GM18909 (cell line): ENCODE data around the gene FOXP1.
A peak's percentile ranks its signal among the peaks of the same experiment; 100 is the strongest.
"Not testable (repeated sequence)": the region's sequence is repeated elsewhere in the genome, so short reads cannot be mapped to it uniquely, and the experiment has no call there.

Experiments used
- ATAC-seq: cut with Tn5 transposase; IDR thresholded peaks from one replicate; pipeline ENCODE4 v1.9.1; 2021; ENCODE audit warnings: mild to moderate bottlenecking; ENCODE audit not compliant: unreplicated experiment, poor library complexity

The FOXP1 gene

DNA sequence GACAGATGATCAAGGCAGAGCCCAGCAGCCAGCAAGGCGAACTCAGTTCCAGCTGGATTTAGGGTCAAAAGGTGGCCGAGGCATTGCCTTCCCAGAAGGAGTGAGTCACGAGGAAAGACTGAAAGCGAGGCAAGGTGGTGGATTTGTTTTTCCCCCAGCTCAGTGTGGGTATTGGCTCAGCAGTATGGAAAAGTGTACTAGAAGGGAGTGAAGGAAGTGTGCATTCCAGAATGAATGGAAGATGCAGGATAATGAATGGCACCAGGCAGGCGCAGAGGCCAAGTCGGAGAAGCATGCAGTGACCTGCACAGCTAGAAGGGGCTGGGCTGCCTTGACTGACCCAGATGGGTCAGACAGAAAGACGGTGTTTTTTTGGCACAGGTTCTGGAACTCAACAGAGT is 46.3 kb downstream of the FOXP1 start:
- ATAC-seq: no peak

- ATAC-seq: no peak
Observed at GRCh38 chr3:71536376-71536965, 47.1 kb downstream of the FOXP1 start.

DNA sequence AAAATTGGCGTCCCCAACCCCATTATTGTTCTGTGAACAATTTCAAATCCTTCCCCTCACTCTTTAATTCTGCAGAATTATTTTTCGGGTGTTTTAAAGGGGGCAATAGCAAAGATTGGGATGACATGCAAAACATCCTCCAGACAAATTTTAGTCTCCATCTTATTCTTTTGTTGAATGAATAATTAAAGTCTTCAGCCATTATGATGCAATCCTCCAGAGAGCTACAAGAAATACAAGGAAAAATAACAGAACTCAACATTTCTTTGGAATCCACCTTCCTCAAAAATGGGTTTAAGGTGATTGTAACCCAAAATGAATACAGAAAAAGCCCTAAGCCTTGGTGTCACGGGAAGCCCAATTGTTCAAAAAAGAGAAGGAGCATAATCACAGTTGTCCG is 49.9 kb downstream of the FOXP1 start:
- ATAC-seq: no peak

GRCh38 chr3:71532639-71533395 is 50.7 kb downstream of the FOXP1 start:
- no peak for ATAC-seq

DNA sequence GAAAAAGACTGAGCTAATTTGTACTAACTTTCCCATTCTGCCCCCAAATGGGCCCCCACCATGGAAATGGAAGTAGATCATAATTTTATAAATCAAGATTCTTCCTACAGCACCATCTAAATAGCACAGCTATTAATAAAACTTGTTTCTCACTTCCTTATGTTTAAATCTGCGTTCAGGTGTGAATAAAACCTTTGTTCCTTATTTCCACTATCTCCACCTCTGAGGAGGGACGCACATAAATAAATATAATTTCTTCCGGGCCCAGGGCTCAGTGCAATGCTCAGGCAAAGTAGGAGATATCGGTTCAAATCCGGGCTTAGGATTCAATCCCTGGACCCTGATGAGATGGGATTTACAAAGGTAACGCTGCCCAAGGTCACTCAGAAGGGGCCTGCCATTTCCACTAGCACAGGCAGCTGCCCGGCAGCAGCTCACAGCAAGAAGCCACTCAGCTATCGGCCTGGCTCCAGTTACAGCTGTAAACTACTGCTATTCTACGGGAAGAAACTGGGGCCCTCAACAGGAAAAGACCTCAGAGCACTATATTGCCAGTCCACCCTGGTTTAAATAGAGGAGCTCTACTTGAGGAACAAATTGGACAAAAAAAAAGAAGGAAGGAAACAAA is 52.5 kb downstream of the FOXP1 start:
- no peak for ATAC-seq

DNA sequence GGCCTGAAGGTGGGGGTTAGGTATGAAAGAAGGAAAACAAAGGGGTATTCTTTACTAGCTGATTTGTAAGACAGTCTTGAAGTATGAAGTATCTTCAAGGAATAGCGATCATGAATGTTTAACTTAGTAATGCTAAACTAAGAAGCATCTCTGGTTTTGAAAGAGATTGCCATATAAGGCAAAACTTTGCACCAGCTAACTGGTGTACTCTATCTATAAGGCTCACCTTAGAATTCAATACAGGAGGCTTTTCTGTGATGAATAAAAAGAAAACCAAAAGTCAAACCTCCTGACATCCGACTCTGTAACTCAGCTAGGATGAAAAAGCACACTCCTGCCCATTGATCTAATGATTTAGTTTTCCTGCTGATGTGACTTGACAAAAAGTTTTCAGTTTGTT is 54.7 kb downstream of the FOXP1 start:
- peak; percentile 82 for ATAC-seq

- ATAC-seq: not testable (repeated sequence)
Observed at GRCh38 chr3:71526448-71526847, 57.1 kb downstream of the FOXP1 start.

DNA sequence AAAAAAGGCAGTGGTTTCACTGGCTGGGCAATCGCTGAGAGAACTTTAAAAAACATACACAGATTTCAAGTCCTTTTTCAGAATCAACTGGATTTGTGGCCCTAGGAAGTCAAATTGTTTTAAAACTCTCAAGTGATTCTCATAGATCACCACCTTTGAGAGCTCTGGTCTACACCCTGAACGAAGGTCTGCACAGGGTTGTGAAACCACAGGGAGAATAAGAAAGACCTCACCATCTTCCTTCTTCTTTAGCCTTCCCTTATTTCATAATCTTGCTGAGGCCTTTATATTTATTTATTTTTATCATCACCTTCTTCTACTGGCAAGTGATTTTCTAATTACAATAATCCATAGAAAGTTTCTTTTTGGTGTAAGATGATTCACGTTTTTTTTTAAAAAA is 58.1 kb downstream of the FOXP1 start:
- no peak for ATAC-seq

DNA sequence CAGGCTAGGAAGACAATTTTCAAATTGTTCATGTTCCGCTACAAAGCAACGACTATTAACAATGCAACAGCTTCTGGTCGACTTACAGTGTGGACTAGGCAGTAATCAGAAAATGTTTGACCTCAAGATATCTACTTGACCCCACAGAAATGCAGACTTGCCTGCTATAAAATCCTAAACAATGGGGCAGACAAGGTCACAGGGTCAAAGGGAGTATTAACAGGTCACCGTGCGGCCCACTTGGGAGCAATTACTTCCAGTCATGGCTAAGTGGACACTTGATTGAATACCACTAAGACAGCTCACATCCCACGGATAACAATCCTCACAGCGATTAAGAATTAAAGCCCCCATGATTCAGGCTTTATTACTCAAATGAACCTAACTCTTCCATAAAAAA is 58.9 kb downstream of the FOXP1 start:
- no peak for ATAC-seq

DNA sequence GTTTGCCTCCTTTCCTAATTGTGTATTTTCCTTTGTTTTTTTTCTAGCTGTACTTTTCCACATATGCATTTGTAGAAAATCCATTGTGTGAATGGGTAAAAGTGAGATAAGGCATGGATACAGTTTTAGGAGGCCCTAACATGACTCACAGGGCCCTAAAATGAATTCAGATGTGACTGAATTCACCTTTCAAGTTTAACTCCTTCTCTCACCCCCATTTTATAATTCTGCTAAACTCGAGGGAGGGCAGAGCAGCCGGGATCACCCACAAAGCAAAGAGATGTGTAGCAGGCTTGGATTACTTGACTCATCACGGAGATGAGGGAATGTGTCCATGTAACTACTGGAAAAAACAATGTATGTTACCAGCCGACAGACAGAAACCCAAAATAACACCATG is 59.9 kb downstream of the FOXP1 start:
- ATAC-seq: no peak

DNA sequence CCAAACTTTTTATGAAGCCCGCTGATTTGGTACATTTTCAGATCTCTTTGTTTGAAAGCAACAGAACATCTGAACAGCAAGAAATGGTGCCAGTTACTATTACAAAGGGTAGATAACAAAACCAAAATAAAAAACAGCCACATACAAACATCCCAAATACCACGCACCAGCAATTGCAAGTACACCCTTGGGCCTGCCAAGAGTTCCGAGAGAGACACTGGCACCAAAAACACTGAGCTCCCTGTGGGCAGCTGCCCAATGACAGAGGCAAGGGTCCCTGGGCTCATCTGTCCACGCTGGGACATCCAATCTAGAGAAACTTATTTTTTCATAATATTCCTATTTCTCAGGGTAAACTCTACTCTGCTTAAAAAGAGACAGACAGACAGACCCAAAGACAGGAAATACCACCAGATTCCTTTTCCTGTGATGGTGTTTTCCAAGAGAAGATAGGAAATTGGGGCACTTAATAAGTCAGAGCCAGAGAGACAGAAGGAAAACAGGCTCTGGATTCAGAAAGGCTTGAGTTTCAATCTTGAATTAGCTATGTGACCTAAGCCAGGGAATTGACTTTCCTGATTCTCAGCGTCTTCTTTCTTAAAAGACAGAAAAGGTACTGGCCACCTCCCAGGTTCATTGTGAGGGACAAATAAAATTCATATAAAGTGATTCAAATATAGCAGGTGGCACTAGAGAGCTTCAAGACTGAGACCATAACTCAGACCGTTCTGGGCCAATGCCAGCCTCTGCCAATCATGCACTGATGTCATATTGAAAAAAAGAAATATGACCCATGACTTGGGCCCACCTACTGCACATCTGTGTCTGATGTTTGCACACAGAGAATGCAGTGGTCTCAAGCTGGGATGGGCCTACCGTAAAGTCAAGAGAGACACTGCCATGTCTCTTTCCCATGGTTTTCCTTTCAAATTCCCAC is 61.3 kb downstream of the FOXP1 start:
- no peak for ATAC-seq

DNA sequence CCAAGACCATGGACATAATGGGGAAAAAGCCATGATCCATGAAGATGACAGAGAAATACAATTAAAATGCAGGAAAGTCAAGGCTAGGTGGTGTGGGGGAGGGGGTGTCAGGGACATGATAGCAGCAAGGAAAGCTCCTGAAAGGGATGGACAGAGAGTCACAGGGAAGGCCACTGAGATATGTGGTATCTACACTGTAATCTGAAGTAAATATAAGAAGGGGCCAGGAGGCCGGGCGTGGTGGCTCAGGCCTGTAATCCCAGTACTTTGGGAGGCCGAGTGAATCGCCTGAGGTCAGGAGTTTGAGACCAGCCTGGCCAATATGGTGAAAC is 62.5 kb downstream of the FOXP1 start:
- ATAC-seq: no peak

DNA sequence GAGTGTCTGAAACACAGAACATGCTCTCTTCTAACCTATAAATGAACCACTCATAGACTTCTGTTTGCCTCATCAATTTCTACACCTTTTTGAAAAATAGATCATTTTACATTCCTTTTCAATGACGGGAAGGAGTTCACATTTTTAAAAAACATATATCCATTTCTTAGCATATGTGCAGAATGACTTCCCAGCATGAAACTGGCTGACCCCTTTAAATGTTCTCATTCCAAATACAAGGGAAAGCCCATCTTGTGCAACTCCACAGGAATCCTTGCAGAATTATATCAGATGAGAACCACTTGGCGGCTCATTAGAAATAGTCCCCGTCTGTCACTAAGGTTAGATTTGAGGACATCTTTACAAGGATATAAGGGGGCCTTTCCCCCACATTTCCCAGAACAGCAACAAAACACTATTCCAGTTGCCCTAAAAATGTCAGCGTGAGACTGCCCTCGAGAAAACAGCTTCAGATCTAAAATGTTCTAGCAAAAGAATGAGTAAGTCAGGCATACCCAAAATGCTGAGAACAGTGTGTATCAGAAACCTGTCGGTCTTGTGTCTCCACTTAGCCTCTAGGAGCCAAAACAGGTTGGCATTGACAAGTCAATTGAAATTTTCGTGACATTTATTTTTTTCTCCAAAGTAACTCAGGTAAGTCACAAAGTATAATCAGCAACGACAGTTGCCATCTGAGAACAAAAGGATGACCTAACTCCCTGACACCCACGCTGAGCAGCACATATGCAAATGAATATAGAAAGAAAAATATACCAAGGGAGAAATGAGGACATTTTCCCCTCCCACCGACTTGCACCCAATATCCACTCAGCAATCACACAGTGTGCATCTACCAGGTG is 63.1 kb downstream of the FOXP1 start:
- no peak for ATAC-seq

GRCh38 chr3:71518089-71518488 is 65.4 kb downstream of the FOXP1 start:
- ATAC-seq: no peak

DNA sequence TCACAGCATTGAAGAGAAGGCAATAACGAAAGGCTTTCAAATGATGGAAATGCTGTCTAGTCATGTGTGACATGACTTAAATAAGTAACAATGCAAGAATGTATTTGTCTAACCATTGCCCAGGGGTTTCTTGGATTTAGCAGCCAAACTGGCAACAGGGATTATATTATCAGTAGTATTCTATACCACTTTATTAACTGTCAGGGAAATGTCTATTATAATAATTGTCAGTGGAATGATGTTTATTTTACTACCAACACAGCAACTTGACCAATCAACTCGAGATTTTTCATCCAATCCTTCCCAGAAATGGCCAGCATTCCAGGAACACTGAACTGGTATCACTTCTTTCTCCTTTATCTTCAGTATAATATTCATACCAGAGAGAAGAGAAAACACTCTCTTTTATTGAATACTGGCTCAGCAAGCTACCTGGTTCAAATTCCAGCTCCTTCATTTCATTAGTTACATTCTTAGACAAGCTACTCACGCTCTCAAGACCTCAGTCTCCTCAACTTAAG is 66.2 kb downstream of the FOXP1 start:
- ATAC-seq: no peak

- ATAC-seq: no peak
Observed at GRCh38 chr3:71515636-71516365, 67.7 kb downstream of the FOXP1 start.

- ATAC-seq: no peak
Observed at GRCh38 chr3:71514621-71515020, 68.9 kb downstream of the FOXP1 start.

DNA sequence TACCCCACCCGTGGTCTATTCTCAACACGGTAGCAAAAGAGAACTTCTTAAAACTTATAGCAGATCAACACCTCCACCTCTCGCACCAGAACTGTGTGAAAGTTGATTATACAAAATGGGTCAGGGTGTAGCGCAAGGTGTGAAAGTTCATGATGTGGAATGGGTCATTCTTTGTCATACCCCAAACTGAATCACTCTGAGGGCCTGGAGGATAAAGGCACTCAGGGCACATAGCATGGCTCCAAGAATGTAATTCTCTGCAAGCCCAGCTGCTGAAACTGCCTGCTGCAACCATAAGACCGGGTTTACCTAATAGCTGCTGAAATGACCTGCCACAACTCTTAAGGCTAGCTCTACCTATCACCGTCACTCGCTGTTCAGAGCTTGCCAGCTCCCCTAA is 70.0 kb downstream of the FOXP1 start:
- ATAC-seq: no peak

GRCh38 chr3:71513081-71513480 is 70.4 kb downstream of the FOXP1 start:
- no peak for ATAC-seq
